ENCODE data around the gene ZNF90.

ZNF90 gene

GRCh38 chr19:20164456-20164855 lies 86.7 kb downstream of the ZNF90 start:
- TF ChIP-seq EZH2phosphoT487 (IDR thresholded peaks at IDR 0.05; ENCODE audit: borderline replicate concordance, low read length): no peak
- no peak for TF ChIP-seq CTCF (IDR thresholded peaks at IDR 0.05; ENCODE audit: low read depth, low read length, poor library complexity, severe bottlenecking)
- H3K27me3 ChIP-seq (ENCODE audit: control insufficient read depth, low read length): no peaks in the 10 kb centered on the region
- H3F3A ChIP-seq (ENCODE audit: control insufficient read depth, insufficient read depth): no peaks in the 10 kb centered on the region
- no peaks in the 10 kb centered on the region for H3K9me2 ChIP-seq (replicated peaks; ENCODE audit: control insufficient read depth, low read length)
- peaks cover 3% of the 10 kb centered on the region for H3K36me3 ChIP-seq (ENCODE audit: control insufficient read depth, low read length)
- H3K4me1 ChIP-seq (ENCODE audit: control insufficient read depth, low read length): peaks cover 13% of the 10 kb centered on the region
- no peak overlapping the region for H3K27ac ChIP-seq (ENCODE audit: low read depth, low read length)
- H3K4me3 ChIP-seq (ENCODE audit: low read length): no peak overlapping the region
- H3K4me2 ChIP-seq (ENCODE audit: low read length): no peak overlapping the region
- H4K20me1 ChIP-seq (ENCODE audit: control insufficient read depth, insufficient read depth, low read depth, low read length): no peaks in the 10 kb centered on the region
- H3K79me2 ChIP-seq (ENCODE audit: control insufficient read depth, low read length): peaks cover 19% of the 10 kb centered on the region
- H3K9me3 ChIP-seq (ENCODE audit: control insufficient read depth, insufficient read depth, low read length): peaks cover 23% of the 10 kb centered on the region

- Histone ChIP-seq H3K9me3 (ENCODE audit: control insufficient read depth, insufficient read depth, low read length) (peaks cover 23% of the 10 kb centered on the region), H3K4me2 (ENCODE audit: low read length) (no peak overlapping the region)
These were observed 88.3 kb downstream of the ZNF90 start for GRCh38 chr19:20165971-20166592.

GRCh38 chr19:20167020-20167644 lies 89.3 kb downstream of the ZNF90 start, which contains the start of gene ZNF486:
TSS of gene ZNF486 (plus strand) at chr19:20167214. CDS start at chr19:20167331, 117 bp downstream.
- no peak for TF ChIP-seq CTCF (IDR thresholded peaks at IDR 0.05; ENCODE audit: low read depth, low read length, poor library complexity, severe bottlenecking)
- no peak for TF ChIP-seq EZH2phosphoT487 (IDR thresholded peaks at IDR 0.05; ENCODE audit: borderline replicate concordance, low read length)
- H3K4me3 ChIP-seq (ENCODE audit: low read length): peak within 1 kb of the TSS; percentile 78

More at GRCh38 chr19:20165971-20166592, 88.3 kb downstream of the ZNF90 start:
- Histone ChIP-seq H3F3A (ENCODE audit: control insufficient read depth, insufficient read depth) (no peaks in the 10 kb centered on the region), H3K4me3 (ENCODE audit: low read length) (no peak overlapping the region), H3K4me1 (ENCODE audit: control insufficient read depth, low read length) (peaks cover 13% of the 10 kb centered on the region), H4K20me1 (ENCODE audit: control insufficient read depth, insufficient read depth, low read depth, low read length) (no peaks in the 10 kb centered on the region), H3K79me2 (ENCODE audit: control insufficient read depth, low read length) (peaks cover 23% of the 10 kb centered on the region), H3K27ac (ENCODE audit: low read depth, low read length) (no peak overlapping the region), H3K9me2 (replicated peaks; ENCODE audit: control insufficient read depth, low read length) (no peaks in the 10 kb centered on the region), H3K36me3 (ENCODE audit: control insufficient read depth, low read length) (peaks cover 12% of the 10 kb centered on the region), H3K27me3 (ENCODE audit: control insufficient read depth, low read length) (no peaks in the 10 kb centered on the region)
- TF ChIP-seq EZH2phosphoT487 (IDR thresholded peaks at IDR 0.05; ENCODE audit: borderline replicate concordance, low read length) (no peak), CTCF (IDR thresholded peaks at IDR 0.05; ENCODE audit: low read depth, low read length, poor library complexity, severe bottlenecking) (no peak)

More at GRCh38 chr19:20167020-20167644, 89.3 kb downstream of the ZNF90 start, which contains the start of gene ZNF486:
- Histone ChIP-seq H3K4me1 (ENCODE audit: control insufficient read depth, low read length) (peaks cover 13% of the 10 kb centered on the region), H3K79me2 (ENCODE audit: control insufficient read depth, low read length) (peaks cover 26% of the 10 kb centered on the region), H3F3A (ENCODE audit: control insufficient read depth, insufficient read depth) (no peaks in the 10 kb centered on the region), H3K9me2 (replicated peaks; ENCODE audit: control insufficient read depth, low read length) (no peaks in the 10 kb centered on the region), H3K27me3 (ENCODE audit: control insufficient read depth, low read length) (no peaks in the 10 kb centered on the region), H3K4me2 (ENCODE audit: low read length) (peak within 1 kb of the TSS; percentile 61), H3K27ac (ENCODE audit: low read depth, low read length) (peak within 1 kb of the TSS; percentile 37), H3K36me3 (ENCODE audit: control insufficient read depth, low read length) (peaks cover 14% of the 10 kb centered on the region), H4K20me1 (ENCODE audit: control insufficient read depth, insufficient read depth, low read depth, low read length) (no peaks in the 10 kb centered on the region), H3K9me3 (ENCODE audit: control insufficient read depth, insufficient read depth, low read length) (peaks cover 20% of the 10 kb centered on the region)
